Colonic mucosa (tissue), 4 donors: ENCODE measurements around the gene GPR157. TPM values are rescaled to one million over a fixed set of nuclear protein-coding genes. Genes with fewer than 3 reads are reported as not detected.

Source experiments
- DNase-seq: peaks from one replicate; pipeline ENCODE4 v3.0.0-alpha.2; 2020
- H3K27ac ChIP-seq: fragments of 200-600 bp; one replicate; pipeline ENCODE4 v1.8.0; 2021
- H3K27me3 ChIP-seq: fragments of 200-600 bp; one replicate; pipeline ENCODE4 v1.8.0; 2021
- H3K36me3 ChIP-seq: fragments of 200-600 bp; one replicate; pipeline ENCODE4 v1.8.0; 2021
- H3K4me1 ChIP-seq: fragments of 200-600 bp; one replicate; pipeline ENCODE4 v1.8.0; 2021; ENCODE audit warnings: mild to moderate bottlenecking
- H3K4me3 ChIP-seq: fragments of 200-600 bp; one replicate; pipeline ENCODE4 v1.8.0; 2021
- H3K9ac ChIP-seq, 2 donors: one replicate each; pipeline ENCODE4 v1.7.0; 2013; ENCODE audit warnings: control low read depth in 2 of 2, low read depth in 2 of 2, low read length in 2 of 2
- H3K9me3 ChIP-seq: fragments of 200-600 bp; one replicate; pipeline ENCODE4 v1.8.0; 2021
- intact Hi-C: fragments of 100-400 bp; cut with DNase I; formaldehyde crosslinking; loops from one replicate; pipeline ENCODE4 v1.14.1; 2022
- total RNA-seq, 2 donors: library from RNA; stranded (reverse); fragmentation: NEBNext Ultra II Directional in 1 of 2; extraction: Animal tissue kit (Norgen Biotek cat#: 25700) in 1 of 2; gene quantifications; one replicate each; pipeline ENCODE4 v1.2.1, GENCODE V29; 2021
- TF ChIP-seq, protein P1 (sequence below): fragments of 200-600 bp; IDR thresholded peaks from one replicate; pipeline ENCODE4 v1.8.0; 2022; ENCODE audit warnings: antibody characterized with exemption, mild to moderate bottlenecking
- donor health status: healthy.
- donor health status: DM: no; HTN: no; CAD: no.
- donor health status: DM: no; HTN: no; CAD: no.

The GPR157 gene
- total RNA-seq, 2 donors from 2014 or later, result 12.2 to 15.9 TPM

DNA sequence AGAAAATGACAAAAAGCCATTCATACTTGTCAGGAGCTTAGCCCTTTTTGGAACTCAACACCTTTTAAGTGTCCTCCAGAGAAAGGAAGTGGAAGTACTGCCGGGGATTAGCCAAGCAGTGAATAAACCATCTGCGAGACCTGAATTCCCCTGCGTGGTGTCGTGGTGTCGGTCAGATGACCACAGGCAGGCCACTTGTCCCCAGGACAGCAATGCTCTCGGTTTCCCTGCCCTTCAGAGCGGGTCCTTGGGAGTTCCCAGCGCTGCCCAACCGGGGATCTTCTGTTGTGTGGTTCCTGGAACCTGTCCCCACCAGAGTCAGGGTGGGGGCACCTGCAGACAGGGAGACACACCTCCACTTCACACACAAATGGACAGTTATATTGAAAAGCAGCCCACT, 9.2 kb downstream of the GPR157 start:
- Histone ChIP-seq H3K9me3 (no peaks in the 10 kb centered on the region), H3K4me3 (no peak overlapping the region), H3K4me1 (no peaks in the 10 kb centered on the region), H3K27ac (no peak overlapping the region), H3K9ac (no peak overlapping the region), H3K36me3 (no peaks in the 10 kb centered on the region), H3K27me3 (no peaks in the 10 kb centered on the region)
- TF ChIP-seq, protein P1, sequence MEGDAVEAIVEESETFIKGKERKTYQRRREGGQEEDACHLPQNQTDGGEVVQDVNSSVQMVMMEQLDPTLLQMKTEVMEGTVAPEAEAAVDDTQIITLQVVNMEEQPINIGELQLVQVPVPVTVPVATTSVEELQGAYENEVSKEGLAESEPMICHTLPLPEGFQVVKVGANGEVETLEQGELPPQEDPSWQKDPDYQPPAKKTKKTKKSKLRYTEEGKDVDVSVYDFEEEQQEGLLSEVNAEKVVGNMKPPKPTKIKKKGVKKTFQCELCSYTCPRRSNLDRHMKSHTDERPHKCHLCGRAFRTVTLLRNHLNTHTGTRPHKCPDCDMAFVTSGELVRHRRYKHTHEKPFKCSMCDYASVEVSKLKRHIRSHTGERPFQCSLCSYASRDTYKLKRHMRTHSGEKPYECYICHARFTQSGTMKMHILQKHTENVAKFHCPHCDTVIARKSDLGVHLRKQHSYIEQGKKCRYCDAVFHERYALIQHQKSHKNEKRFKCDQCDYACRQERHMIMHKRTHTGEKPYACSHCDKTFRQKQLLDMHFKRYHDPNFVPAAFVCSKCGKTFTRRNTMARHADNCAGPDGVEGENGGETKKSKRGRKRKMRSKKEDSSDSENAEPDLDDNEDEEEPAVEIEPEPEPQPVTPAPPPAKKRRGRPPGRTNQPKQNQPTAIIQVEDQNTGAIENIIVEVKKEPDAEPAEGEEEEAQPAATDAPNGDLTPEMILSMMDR, result no peak
- intact Hi-C loops, result no loop called here
- no peak for DNase-seq

DNA sequence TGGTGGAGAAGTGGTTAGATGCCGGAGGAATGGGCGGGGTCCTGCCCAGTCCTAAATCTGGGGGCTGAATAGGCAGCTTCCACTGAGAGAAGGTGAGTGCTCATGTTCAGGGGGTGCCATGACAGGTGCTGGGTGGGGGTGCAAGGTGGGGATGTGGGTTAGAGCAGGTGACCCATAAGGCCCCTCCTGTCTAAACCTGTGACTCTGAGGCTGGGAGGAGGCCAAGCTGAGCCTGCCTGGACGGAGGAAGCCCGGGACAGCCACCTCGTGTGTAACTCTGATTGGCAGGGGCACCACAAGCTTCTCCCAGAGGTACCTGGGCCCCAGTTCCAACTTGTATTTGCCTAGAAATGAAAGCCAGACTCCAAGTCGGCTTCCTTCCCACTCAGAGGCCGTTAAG, 10.7 kb downstream of the GPR157 start:
- Histone ChIP-seq H3K9me3 (no peaks in the 10 kb centered on the region), H3K9ac (no peak overlapping the region), H3K4me3 (no peak overlapping the region), H3K4me1 (peaks cover 3% of the 10 kb centered on the region), H3K36me3 (no peaks in the 10 kb centered on the region), H3K27ac (no peak overlapping the region), H3K27me3 (no peaks in the 10 kb centered on the region)
- DNase-seq, result no peak
- intact Hi-C loops, result no loop called here
- TF ChIP-seq, protein P1, result no peak

DNA sequence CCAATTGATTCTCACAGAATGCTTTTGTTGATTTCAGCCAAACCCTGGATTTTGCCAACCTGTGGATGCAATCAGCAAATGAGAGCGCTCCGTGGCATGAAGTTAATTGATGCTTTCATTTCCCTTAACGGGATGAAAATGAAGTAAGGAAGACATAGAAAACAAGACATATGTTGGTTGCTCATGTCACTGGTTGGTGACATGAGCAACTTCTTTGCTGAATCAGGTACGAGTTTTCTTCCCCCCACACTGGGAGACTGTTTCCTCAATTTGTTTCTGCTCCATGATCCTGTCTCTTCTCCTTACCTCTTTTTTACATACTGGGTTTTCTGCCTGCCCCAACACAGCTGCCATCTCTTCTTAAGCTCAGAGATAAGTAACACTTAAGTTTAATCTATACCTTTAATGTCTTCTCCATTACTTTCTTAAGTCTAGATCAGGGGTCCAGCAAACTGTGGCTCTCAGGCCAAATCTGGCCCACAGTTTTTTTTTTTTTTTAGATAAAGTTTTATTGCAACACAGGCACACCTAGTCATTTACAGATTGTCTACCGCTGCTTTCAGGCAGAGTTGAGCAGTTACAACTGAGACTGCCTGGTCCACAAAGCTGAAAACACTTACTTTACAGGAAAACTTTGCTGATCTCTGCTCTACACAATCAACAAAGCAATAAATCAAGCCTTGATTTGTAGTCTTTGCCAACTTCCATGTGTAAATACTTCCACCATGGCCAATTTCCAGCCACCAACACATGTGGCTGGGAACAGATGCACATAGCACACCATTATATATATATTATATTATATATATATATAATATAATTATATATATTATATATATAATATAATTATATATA, 13.3 kb downstream of the GPR157 start:
- H3K4me1 ChIP-seq, result peaks cover 8% of the 10 kb centered on the region
- intact Hi-C loops, result no loop called here
- no peaks in the 10 kb centered on the region for H3K36me3 ChIP-seq
- H3K27ac ChIP-seq, result no peak overlapping the region
- no peak overlapping the region for H3K4me3 ChIP-seq
- DNase-seq, result no peak
- TF ChIP-seq, protein P1, result no peak
- H3K27me3 ChIP-seq, result no peaks in the 10 kb centered on the region
- H3K9me3 ChIP-seq, result no peaks in the 10 kb centered on the region
- no peak overlapping the region for H3K9ac ChIP-seq

DNA sequence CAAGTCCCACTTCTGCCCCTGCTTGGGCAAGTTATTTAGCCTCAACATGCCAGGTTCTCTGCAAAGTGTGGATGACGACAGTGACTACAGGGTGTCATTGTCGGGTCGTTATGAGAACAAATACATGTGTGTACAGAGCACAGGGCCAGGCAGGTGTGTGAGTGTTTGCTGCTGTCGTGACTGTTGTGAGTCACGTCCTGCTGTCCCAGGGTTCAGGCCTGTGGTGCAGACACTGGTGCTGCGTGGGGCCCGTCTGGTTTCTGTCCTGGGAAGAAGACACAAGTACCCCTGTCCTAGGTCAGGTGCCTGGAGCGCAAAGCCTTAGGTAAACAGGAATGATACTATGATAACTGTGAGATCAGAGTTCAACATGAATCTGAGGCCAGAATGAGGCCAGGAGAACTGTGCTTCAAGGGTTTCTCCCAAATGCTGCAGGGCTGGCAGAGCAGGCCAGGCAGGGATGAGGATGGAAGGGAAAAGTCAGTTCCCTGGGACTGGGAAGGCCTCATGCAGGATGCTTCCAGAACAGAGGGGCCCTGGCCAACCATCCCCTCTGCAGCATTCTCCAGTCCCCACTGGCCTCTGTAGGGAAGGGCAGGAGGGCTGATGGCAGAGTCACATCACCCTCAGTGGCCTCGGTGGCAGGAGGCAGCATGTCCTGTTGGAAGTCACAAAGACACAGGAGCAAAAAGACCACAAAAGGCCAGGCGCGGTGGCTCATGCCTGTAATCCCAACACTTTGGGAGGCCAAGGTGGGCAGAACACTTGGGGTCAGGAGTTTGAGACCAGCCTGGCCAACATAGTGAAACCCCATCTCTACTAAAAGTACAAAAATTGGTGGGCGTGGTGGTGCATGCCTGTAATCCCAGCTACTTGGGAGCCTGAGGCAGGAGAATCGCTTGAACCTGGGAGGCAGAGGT, 15.7 kb downstream of the GPR157 start:
- H3K4me1 ChIP-seq, result peaks cover 8% of the 10 kb centered on the region
- H3K9ac ChIP-seq, result peak overlapping the region in 1 of 2 donors; percentile 31
- H3K36me3 ChIP-seq, result no peaks in the 10 kb centered on the region
- intact Hi-C loops, result no loop called here
- peak; percentile 40 for DNase-seq
- no peaks in the 10 kb centered on the region for H3K27me3 ChIP-seq
- TF ChIP-seq, protein P1, result no peak
- H3K27ac ChIP-seq, result no peak overlapping the region
- H3K9me3 ChIP-seq, result no peaks in the 10 kb centered on the region
- H3K4me3 ChIP-seq, result no peak overlapping the region

DNA sequence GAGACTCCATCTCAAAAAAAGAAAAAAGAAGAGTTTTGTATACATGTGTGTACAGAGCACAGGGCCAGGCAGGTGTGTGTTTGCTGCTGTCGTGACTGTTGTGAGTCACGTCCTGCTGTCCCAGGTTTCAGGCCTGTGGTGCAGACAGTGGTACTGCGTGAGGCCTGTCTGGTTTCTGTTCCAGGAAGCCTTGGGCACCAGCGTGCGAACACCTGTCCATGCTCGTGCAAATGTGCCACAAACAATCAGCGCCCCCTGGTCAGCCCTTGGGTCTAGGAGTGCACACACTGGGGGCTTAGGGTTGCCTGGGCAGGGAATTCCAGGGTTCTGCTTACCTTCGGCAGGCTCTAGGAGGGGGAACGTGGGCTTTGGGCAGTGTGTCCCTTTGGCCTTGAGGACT, 16.9 kb downstream of the GPR157 start:
- Histone ChIP-seq H3K27me3 (no peaks in the 10 kb centered on the region), H3K9me3 (no peaks in the 10 kb centered on the region), H3K27ac (no peak overlapping the region), H3K4me3 (no peak overlapping the region), H3K4me1 (peaks cover 8% of the 10 kb centered on the region), H3K36me3 (no peaks in the 10 kb centered on the region), H3K9ac (no peak overlapping the region)
- TF ChIP-seq, protein P1, result no peak
- no peak for DNase-seq
- intact Hi-C loops, result loop anchor here (2.0 kb wide), 1 partner anchor 85 kb away; no protein-coding TSS in a partner anchor
